HUDEP-2 (cell line): ENCODE results near the gene MLH3.
"Not testable (repeated sequence)": the region's sequence is repeated elsewhere in the genome, so short reads cannot be mapped to it uniquely, and the experiment has no call there.

Source experiments
- DNase-seq, 76 experiments: peaks; one replicate each; lab custom pipeline; 2025; ENCODE audit not compliant: unreplicated experiment in 76 of 76; lab: John Stamatoyannopoulos, UW

The MLH3 gene

GRCh38 chr14:75067765-75068164 lies 16.5 kb upstream of the MLH3 start:
- not testable (repeated sequence) for DNase-seq

DNA sequence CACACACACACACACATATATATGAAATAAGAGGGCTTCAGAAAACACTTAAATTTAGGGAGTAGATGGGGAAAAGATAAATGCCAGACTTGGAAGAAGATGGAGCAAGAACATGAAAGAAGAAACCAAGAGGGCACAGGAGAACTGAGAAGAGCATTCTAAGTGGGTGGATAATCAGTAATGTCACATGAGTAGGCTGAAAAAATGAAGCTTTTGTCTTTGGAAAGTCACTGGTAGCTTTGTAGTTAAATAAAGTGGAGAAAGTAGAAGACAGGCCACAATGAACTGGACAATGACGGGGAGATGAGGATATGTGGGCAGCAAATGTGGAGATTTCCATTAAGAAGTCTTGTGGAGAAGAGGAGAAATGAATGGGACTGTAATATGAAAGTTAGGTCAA lies 15.9 kb upstream of the MLH3 start:
- no peak for DNase-seq

- no peak for DNase-seq
Observed at GRCh38 chr14:75066691-75067090, 15.4 kb upstream of the MLH3 start.

DNA sequence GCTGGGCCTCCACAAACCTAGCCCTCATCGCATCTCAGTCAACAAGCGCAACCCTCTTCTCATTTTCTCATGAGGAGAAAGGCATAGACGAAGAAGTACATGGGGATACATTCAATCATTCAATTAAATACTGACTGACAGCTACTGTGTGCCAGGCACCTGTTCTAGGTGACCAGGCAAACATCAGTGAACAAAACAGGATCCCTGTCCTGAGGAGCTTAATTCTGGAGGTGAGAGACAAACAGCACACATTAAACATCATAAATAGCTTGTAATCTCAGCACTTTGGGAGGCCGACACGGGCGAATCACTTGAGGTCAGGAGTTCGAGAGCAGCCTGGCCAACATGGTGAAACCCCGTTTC lies 12.9 kb upstream of the MLH3 start:
- DNase-seq, result no peak

- peak in 75 of 76 experiments; percentile 23 to 95 (median 87) for DNase-seq
Observed at GRCh38 chr14:75063491-75064204, 12.4 kb upstream of the MLH3 start, which contains the start of gene ACYP1. Gene ACYP1, minus strand, starts transcription at chr14:75064024. Its CDS starts 471 bp downstream, at chr14:75063553.

DNA sequence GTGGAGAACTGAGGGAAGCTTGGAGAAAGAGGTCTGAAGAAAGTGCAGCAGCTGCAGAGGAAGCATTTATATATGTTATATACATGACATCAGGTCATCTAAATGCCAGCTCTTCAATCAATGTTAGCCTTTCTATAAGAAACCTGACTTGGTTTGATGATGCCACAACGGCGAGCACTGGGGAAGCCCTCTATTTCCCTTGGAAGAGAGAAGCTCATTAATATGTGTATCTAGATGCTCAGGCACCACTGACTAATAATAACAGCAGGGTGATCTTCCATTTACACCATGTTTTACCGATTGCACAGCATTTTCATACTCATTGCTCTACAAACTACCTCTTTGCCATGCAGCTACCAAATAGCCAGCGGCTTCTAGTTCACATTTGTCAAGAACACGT lies 11.7 kb upstream of the MLH3 start:
- no peak for DNase-seq

GRCh38 chr14:75060420-75060819 lies 9.2 kb upstream of the MLH3 start:
- no peak for DNase-seq

DNA sequence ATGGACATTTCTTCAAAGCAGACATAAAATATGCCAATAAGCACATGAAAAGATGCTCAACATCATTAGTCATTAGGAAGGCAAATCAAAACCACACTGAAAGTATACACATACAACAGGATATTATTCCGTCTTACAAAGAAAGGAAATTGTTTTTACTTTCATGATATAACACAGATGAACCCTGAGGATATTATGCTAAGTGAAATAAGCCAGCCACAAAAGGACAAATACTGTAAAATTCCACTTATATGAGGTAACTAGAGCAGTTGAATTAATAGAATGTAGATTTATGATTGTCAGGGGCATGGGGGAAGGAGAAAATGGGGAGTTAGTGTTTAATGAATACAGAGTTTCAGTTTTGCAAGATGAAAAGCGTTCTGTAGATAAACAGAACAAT lies 8.4 kb upstream of the MLH3 start:
- no peak for DNase-seq

GRCh38 chr14:75054421-75054820 lies 3.2 kb upstream of the MLH3 start:
- no peak for DNase-seq

DNA sequence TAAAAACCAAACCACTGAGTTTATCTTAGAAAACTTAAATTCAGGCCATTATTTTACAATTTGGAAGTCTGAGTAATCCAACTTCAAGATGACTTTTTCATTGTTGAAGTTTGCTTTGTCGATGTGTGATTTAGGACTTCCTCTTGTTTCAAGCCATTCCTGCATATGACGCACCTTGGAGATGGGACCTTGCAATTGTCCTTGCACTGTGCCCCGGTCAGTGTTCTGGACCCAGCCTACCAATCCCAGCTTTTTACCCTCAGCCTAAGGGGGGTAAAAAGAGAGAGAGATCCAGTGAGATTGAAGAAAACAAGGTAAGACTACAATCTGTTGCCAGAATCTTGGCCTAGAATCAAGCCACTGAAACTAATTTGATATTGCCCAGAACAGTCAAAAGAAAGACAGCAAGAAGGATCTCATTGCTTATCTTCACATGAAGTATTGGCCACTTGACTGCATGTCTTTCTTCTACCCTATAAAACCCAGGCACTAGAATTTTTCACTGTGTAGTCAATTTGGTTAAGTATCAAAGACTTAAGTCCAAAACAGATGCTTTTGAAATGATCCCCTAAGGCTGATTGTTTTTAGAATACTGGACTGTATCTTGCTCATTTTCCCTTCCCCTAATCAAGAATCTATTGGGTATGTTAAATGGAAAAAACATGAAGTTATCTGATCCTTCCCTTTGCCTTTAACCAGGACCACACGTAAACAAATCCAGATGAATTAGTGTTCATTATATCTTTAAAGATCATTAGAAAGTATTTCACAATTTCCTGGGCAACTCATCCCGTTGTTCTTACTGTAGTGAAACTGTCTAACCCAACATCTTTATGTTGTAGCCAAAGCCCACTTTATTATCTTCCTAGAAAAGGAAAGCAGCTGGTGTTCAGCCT lies 2.4 kb upstream of the MLH3 start:
- DNase-seq, result peak in 1 of 76 experiments; percentile 2

GRCh38 chr14:75051556-75051899 lies 261 bp upstream of the MLH3 start:
- no peak for DNase-seq

DNA sequence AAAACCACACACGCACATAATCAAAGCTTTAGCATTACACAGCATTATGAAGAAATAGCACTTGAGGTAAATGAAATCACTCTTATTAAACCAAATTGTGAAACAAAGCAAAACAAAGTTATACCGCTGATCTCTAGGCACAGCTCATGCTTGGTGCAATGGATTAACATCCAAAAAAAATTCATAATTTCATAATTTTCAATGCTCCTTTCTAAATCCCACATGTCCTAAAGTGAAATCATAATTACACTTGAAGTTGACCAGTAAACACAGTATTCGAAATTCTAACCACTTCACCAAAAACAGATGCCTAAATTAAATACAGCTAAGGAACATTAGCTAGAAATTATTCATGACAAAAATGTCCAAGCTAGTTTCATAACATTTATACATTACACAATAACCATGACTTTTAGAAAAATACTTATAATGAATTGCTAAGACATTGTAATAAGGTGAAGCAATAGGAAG lies 1.5 kb downstream of the MLH3 start:
- DNase-seq, result no peak

DNA sequence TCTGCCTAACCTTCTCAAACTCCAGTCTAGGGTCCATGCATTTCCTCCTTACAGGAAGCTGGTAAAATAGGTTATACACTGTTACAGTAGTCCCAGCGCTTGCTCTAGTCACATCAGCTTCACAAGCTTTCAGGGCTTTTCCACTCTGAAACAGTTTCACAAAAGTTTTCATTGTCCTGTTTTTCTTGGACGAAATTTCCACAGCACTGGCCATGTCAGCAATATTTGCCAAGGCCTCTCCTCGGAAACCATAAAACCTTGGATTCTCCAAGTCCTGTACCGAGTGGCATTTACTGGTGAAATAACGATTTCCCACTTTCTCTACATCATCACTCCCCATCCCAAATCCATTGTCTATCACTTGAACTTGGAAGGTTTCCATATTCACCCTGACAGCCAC lies 2.1 kb downstream of the MLH3 start:
- DNase-seq, result no peak

- DNase-seq, result no peak
Observed at GRCh38 chr14:75048101-75048500, 3.2 kb downstream of the MLH3 start.

DNA sequence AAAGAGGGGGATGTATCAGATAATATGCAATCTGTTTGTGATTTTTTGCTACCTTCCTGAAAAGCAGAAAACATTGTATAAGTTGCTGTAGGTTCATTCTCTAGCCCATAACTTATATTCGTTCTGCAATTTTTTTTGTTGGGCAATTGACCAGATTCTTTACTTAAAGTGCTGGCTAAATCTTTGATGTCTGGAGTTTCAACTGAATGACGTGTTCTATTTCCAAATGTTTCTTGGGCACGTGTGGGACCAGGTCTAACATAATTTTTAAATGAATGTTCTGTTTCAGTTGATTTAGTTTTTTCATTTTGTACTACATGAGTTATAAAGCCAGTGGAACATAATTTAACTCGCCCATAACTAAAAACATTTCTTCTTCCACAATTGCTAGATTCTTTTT lies 3.8 kb downstream of the MLH3 start:
- DNase-seq, result no peak

GRCh38 chr14:75046899-75047298 lies 4.4 kb downstream of the MLH3 start:
- no peak for DNase-seq

DNA sequence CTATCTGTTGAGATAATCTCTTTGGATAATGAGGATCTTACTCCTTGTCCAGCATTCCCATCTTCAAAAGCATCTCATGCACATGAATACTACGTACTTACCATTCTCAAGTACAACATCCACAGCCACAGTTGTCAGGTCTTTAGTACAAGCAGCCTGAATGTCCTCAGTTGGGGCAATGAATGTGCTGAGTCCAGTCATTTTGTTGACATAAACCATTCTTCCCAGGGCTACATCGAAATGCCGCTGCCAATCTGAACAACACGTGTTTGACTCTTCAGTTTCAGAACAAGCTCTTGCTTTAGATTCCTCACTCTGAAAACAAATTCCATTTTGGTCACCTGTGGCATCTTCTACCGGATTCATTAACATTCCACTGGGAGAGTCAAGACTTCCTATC lies 5.0 kb downstream of the MLH3 start:
- no peak for DNase-seq

DNA sequence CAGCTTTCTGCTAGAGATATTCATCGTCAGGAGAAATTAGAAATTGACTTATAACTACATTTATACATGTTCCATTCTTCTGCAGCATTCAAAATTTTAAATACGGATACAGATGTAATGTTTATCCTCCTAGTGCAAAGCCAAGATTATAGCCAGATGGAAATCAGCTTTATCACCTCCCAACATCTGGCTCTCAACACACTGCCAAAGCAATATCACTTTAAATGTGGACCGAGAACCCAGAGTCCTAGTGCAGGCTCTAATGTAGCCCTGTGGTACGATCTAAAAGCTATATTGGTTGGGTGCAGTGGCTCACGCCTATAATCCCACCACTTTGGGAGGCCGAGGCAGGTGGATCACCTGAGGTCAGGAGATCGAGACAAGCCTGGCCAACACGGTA lies 6.5 kb downstream of the MLH3 start:
- DNase-seq, result peak in 16 of 76 experiments; percentile 3 to 42 (median 18)

DNA sequence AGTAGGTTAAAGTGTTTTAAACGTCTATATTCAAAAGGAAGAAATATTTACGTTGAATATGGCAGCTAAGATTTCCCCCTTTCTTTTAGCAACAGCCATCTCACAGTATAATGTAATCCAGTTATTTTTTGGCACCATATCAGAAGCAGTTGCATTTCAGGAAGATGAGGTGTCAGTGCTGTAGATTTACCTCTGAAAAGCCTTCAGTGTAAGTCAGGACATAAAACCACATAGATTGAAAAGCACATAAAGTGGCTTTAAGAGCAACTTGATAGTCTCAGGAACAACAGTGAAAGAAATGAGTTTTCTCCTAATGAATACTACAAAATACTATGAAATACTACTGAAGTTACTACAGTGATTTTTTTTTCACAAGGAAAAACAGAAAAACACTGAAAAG lies 6.9 kb downstream of the MLH3 start:
- DNase-seq, result peak in 4 of 76 experiments; percentile 5 to 13 (median 8)

GRCh38 chr14:75042035-75042434 lies 9.2 kb downstream of the MLH3 start:
- DNase-seq, result no peak

- DNase-seq, result no peak
Observed at GRCh38 chr14:75041613-75042012, 9.7 kb downstream of the MLH3 start.

- DNase-seq, result no peak
Observed at GRCh38 chr14:75040959-75041358, 10.3 kb downstream of the MLH3 start.
